HEK293 (cell line): ENCODE data around the gene RBM20.

Source experiments
- AEBP2 ChIP-seq: fragments of 450-650 bp; formaldehyde crosslinking; IDR thresholded peaks from 2 replicates; pipeline ENCODE4 v1.5.1; 2016; ENCODE audit warnings: missing biosample characterization, missing genetic modification characterization, borderline replicate concordance
- GLI2 ChIP-seq: fragments of 450-650 bp; formaldehyde crosslinking; IDR thresholded peaks from 2 replicates; pipeline ENCODE4; 2017; ENCODE audit warnings: missing biosample characterization, missing genetic modification characterization, low read depth, borderline replicate concordance
- GLIS1 ChIP-seq: fragments of 450-650 bp; formaldehyde crosslinking; IDR thresholded peaks from 2 replicates; pipeline ENCODE4 v1.5.1; 2016; ENCODE audit warnings: missing biosample characterization, missing genetic modification characterization
- KLF7 ChIP-seq: fragments of 450-650 bp; formaldehyde crosslinking; IDR thresholded peaks from 2 replicates; pipeline ENCODE4 v1.5.1; 2016; ENCODE audit warnings: missing biosample characterization, missing genetic modification characterization, borderline replicate concordance
- MEIS1 ChIP-seq: sonication (generic); formaldehyde crosslinking; IDR thresholded peaks from 2 replicates; pipeline ENCODE4 v1.8.1; 2022; ENCODE audit warnings: missing genetic modification reagents, mild to moderate bottlenecking, borderline replicate concordance
- RBAK ChIP-seq: fragments of 450-650 bp; formaldehyde crosslinking; IDR thresholded peaks from 2 replicates; pipeline ENCODE4 v1.5.1; 2016; ENCODE audit warnings: missing biosample characterization, missing genetic modification characterization
- REST ChIP-seq: fragments of 450-650 bp; formaldehyde crosslinking; IDR thresholded peaks from 2 replicates; pipeline ENCODE4 v1.5.1; 2016; ENCODE audit warnings: missing biosample characterization, missing genetic modification characterization
- SCRT1 ChIP-seq: fragments of 450-650 bp; formaldehyde crosslinking; IDR thresholded peaks from 2 replicates; pipeline ENCODE4 v1.5.1; 2016; ENCODE audit warnings: missing biosample characterization, missing genetic modification characterization, borderline replicate concordance
- WT1 ChIP-seq: fragments of 450-650 bp; formaldehyde crosslinking; IDR thresholded peaks from 2 replicates; pipeline ENCODE4 v1.5.1; 2016; ENCODE audit warnings: missing biosample characterization, missing genetic modification characterization
- ZBTB1 ChIP-seq: fragments of 450-650 bp; formaldehyde crosslinking; IDR thresholded peaks from 2 replicates; pipeline ENCODE4 v1.5.1; 2016; ENCODE audit warnings: missing biosample characterization, missing genetic modification characterization
- ZBTB44 ChIP-seq: fragments of 450-650 bp; IDR thresholded peaks from 2 replicates; pipeline ENCODE4 v1.5.1; 2018; ENCODE audit warnings: missing biosample characterization, mild to moderate bottlenecking, missing genetic modification characterization
- ZEB2 ChIP-seq: fragments of 450-650 bp; formaldehyde crosslinking; IDR thresholded peaks from 2 replicates; pipeline ENCODE4 v1.5.1; 2016; ENCODE audit warnings: missing biosample characterization, missing genetic modification characterization
- ZFP37 ChIP-seq: fragments of 450-650 bp; formaldehyde crosslinking; IDR thresholded peaks from 2 replicates; pipeline ENCODE4 v1.5.1; 2016; ENCODE audit warnings: missing biosample characterization, missing genetic modification characterization
- ZNF114 ChIP-seq: fragments of 450-650 bp; formaldehyde crosslinking; IDR thresholded peaks from 2 replicates; pipeline ENCODE4 v1.5.0; 2017; ENCODE audit warnings: missing biosample characterization, missing genetic modification characterization
- ZNF140 ChIP-seq: fragments of 450-650 bp; formaldehyde crosslinking; IDR thresholded peaks from 2 replicates; pipeline ENCODE4 v1.5.1; 2016; ENCODE audit warnings: missing biosample characterization, missing genetic modification characterization
- ZNF223 ChIP-seq: fragments of 450-650 bp; formaldehyde crosslinking; IDR thresholded peaks from 2 replicates; pipeline ENCODE4 v1.5.1; 2016; ENCODE audit warnings: missing biosample characterization, missing genetic modification characterization
- ZNF324 ChIP-seq: fragments of 450-650 bp; formaldehyde crosslinking; IDR thresholded peaks from 2 replicates; pipeline ENCODE4 v1.5.1; 2016; ENCODE audit warnings: missing biosample characterization, missing genetic modification characterization
- ZNF354C ChIP-seq: fragments of 450-650 bp; formaldehyde crosslinking; IDR thresholded peaks from 2 replicates; pipeline ENCODE4 v1.5.1; 2016; ENCODE audit warnings: missing biosample characterization, missing genetic modification characterization, low read depth, borderline replicate concordance
- ZNF398 ChIP-seq: fragments of 450-650 bp; formaldehyde crosslinking; IDR thresholded peaks from 2 replicates; pipeline ENCODE4 v1.5.1; 2017; ENCODE audit warnings: missing biosample characterization, missing genetic modification characterization
- ZNF423 ChIP-seq: fragments of 450-650 bp; formaldehyde crosslinking; IDR thresholded peaks from 2 replicates; pipeline ENCODE4 v1.5.1; 2016; ENCODE audit warnings: missing biosample characterization, missing genetic modification characterization
- ZNF488 ChIP-seq: fragments of 450-650 bp; formaldehyde crosslinking; IDR thresholded peaks from 2 replicates; pipeline ENCODE4 v1.5.1; 2016; ENCODE audit warnings: missing biosample characterization, missing genetic modification characterization
- ZNF501 ChIP-seq: fragments of 450-650 bp; formaldehyde crosslinking; IDR thresholded peaks from 2 replicates; pipeline ENCODE4 v1.5.1; 2016; ENCODE audit warnings: missing biosample characterization, missing genetic modification characterization
- ZNF513 ChIP-seq: fragments of 450-650 bp; IDR thresholded peaks from 2 replicates; pipeline ENCODE4 v1.5.1; 2018; ENCODE audit warnings: missing biosample characterization, missing genetic modification characterization
- ZNF514 ChIP-seq: fragments of 450-650 bp; formaldehyde crosslinking; IDR thresholded peaks from 2 replicates; pipeline ENCODE4 v1.5.1; 2016; ENCODE audit warnings: missing biosample characterization, missing genetic modification characterization
- ZNF530 ChIP-seq: fragments of 450-650 bp; formaldehyde crosslinking; IDR thresholded peaks from 2 replicates; pipeline ENCODE4 v1.5.1; 2016; ENCODE audit warnings: low read depth, missing biosample characterization, missing genetic modification characterization
- ZNF707 ChIP-seq: fragments of 450-650 bp; formaldehyde crosslinking; IDR thresholded peaks from 2 replicates; pipeline ENCODE4 v1.5.1; 2016; ENCODE audit warnings: missing biosample characterization, missing genetic modification characterization
- ZNF792 ChIP-seq: fragments of 450-650 bp; formaldehyde crosslinking; IDR thresholded peaks from 2 replicates; pipeline ENCODE4 v1.5.1; 2016; ENCODE audit warnings: missing biosample characterization, missing genetic modification characterization
- ZNF837 ChIP-seq: fragments of 450-650 bp; formaldehyde crosslinking; IDR thresholded peaks from 2 replicates; pipeline ENCODE4 v1.5.1; 2016; ENCODE audit warnings: missing biosample characterization, missing genetic modification characterization

Gene RBM20

GRCh38 chr10:110802551-110803238 is 158.6 kb downstream of the RBM20 start (continued):
- TF ChIP-seq RBAK (tag by site-specific recombination) = no peak
- no peak for TF ChIP-seq AEBP2
- no peak for TF ChIP-seq KLF7 (tag by site-specific recombination)
- 0 out of 2 replicates have a peak, but pooled peaks have one; percentile 31 for TF ChIP-seq ZNF324 (tag by site-specific recombination)
- TF ChIP-seq REST (tag by site-specific recombination) = no peak
- no peak for TF ChIP-seq ZNF792
- TF ChIP-seq ZNF354C (tag by site-specific recombination) = no peak
- TF ChIP-seq ZNF501 (tag by site-specific recombination) = 0 out of 2 replicates have a peak, but pooled peaks have one; percentile 45
- no peak for TF ChIP-seq SCRT1 (tag by site-specific recombination)
- no peak for TF ChIP-seq ZNF513 (tag by site-specific recombination)
- no peak for TF ChIP-seq ZNF488
- no peak for TF ChIP-seq MEIS1 (CRISPR knock-in tag)
- no peak for TF ChIP-seq GLI2
- TF ChIP-seq ZNF707 = no peak
- TF ChIP-seq ZNF530 (tag by site-specific recombination) = no peak
- no peak for TF ChIP-seq ZNF423 (tag by site-specific recombination)
- TF ChIP-seq ZBTB44 (tag by site-specific recombination) = no peak
- no peak for TF ChIP-seq ZNF514 (tag by site-specific recombination)
- no peak for TF ChIP-seq ZNF837 (tag by site-specific recombination)
- no peak for TF ChIP-seq ZBTB1 (tag by site-specific recombination)
- no peak for TF ChIP-seq ZNF223 (tag by site-specific recombination)
- no peak for TF ChIP-seq ZNF140 (tag by site-specific recombination)
- TF ChIP-seq ZNF114 (tag by site-specific recombination) = no peak
- no peak for TF ChIP-seq ZFP37
- TF ChIP-seq WT1 = 0 out of 2 replicates have a peak, but pooled peaks have one; percentile 55
- TF ChIP-seq ZEB2 (tag by site-specific recombination) = peak; percentile 84
- TF ChIP-seq ZNF398 (tag by site-specific recombination) = peak; percentile 98
- TF ChIP-seq GLIS1 = peak; percentile 91
